Stimulated activated CD4-positive, alpha-beta T cell treated with anti-CD3 and anti-CD28 coated beads, Interleukin-12 subunit alpha, Interleukin-12 subunit beta, amount 100 ng/mL, for 4 hours (primary cell): ENCODE results near the gene KRT76.

ENCODE experiments used
- DNase-seq: peaks from one replicate; pipeline ENCODE4 v3.0.0-alpha.2; 2020

KRT76 gene

GRCh38 chr12:52813203-52813819, 36.2 kb upstream of the KRT76 start:
- no peak for DNase-seq

- no peak for DNase-seq
Measured at GRCh38 chr12:52812749-52813148, 35.6 kb upstream of the KRT76 start.

DNA sequence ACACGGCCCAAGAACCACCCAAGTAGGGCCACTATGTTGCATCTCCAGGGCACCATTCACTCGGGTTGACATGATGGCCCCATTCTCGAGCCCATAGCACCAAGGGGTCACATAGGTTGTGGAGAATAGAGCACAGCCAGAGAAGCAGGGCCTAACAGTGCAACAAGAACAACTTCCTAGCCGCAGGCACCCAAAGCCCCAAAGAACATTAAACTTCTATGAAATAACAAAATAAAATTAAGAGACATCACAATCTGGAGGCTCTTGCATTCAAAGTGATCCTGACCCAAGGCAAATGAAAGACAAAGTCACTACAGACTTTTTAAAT, 34.9 kb upstream of the KRT76 start:
- no peak for DNase-seq

GRCh38 chr12:52811191-52812072, 34.3 kb upstream of the KRT76 start:
- no peak for DNase-seq

DNA sequence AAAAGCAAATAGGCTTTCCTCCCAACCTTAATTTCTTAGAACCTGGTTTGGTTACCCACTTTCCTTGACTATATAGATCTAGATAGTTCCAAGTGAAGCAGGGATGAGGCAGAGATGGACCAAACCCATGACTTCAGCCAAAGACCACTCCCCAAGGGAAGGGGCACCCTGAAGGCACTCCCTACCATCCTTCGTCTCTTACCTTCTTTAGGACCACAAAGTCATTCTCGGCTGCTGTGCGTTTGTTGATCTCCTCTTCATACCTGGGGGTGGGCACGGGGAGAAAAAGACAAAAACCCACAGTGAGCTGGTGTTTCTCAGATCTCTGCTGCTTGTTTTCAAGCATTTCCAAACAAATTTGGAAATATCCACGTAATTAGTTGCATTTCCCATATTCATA, 33.4 kb upstream of the KRT76 start:
- no peak for DNase-seq

DNA sequence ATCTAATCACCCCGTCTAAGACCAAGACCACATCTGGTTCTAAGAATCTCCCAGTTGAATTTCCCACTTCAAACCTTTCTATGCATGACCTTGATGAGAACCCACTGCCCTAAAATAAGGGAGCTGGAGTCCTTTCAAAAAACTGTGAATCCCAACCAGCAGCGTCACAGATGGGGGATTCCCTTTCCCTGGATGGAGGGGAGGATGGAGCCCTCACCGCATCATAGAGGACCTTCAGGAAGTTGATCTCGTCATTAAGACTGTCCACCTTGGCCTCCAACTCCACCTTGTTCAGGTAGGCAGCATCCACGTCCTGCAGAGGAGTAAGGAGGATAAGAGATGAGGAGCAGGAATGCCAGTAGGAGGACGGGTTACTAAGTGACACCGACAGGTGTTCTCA, 32.0 kb upstream of the KRT76 start:
- no peak for DNase-seq

DNA sequence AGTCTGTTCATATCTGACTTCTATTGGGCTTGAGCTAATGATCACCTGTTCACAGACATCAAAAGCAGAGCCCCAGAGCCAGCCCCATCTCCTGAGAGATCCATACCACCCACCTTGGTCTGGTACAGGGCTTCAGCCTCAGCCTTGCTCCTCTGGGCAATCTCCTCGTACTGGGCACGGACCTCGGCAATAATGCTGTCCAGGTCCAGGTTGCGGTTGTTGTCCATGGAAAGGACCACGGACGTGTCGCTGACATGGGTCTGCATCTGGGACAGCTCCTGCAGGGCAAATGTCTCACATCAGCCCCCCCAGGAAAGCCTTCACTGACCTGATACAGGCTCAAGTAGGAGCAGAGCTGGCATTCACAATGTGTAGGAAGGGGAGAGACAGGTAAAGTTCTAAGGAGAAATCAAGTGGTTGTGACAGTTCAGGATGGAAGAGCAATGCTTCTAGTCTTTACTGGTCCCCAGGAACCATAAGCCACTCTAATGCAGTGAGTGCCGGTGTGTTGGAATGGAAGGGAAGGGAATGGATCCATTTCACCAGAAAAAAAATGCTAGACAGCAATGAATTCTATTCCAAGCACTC, 31.5 kb upstream of the KRT76 start:
- DNase-seq, result no peak

GRCh38 chr12:52807544-52808470, 30.7 kb upstream of the KRT76 start:
- no peak for DNase-seq

DNA sequence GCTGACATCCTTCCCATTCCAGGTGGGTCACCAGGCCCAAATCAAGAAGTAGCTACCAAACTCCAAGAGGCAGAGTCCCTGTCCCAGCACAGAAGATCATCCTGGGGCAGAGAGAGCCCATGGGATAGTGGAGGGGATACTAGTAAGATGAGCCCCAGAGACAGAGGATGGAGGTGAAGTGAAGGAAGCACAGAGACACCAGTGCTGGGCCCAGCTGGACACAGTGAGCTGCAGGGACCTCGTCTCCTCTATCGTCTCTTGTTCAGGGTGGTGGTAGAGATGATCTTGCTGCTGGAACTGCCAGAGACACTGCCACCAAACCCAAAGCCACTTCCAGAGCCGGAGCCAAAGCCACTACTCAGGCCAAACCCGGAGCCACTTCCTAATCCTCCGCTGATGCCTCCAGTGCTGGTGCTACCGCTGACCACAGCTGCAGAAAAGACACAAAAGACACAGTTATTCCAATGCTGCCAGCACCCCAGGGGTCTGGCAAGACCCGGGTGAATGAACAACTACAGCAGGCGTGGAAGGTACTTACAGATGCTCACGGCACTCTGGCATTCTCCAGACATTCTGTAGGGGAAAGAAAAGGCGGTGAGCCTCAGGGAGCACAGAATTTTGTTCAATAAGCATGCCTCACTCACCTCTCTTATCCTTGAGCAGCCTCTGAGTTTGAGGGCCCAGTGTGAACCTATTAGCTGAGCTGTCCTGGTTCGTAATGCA, 29.8 kb upstream of the KRT76 start:
- DNase-seq, result no peak

DNA sequence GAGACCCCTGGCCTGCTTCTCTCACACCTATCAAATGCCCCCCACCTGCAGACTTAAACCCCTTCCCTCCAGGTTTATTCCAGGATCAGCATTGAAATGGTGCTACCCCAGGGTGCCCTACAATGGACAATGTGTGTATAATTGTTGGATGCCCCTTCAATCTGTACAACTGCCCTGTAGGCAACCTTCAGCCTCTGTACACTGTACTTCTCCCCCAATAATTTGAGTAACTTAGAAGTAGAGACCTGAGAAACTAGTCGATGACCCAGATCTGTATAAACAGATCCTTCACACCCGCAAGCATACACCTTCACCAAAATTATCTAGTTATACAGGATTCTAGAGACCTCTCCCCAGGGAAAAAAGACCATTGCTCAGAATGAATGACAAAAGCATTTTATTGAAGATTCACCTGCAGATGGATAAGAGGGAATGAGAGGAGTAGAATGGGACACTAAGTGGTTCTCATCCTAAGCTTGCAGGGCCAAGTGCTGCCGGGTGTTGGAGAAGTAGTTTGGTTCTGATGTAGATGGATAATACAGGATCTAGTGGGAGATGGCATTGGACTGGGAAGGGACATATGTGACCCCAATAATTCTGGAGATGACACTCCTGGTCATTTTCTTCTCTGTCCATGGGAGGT, 29.1 kb upstream of the KRT76 start:
- DNase-seq, result no peak

GRCh38 chr12:52805739-52806138, 28.6 kb upstream of the KRT76 start:
- no peak for DNase-seq

DNA sequence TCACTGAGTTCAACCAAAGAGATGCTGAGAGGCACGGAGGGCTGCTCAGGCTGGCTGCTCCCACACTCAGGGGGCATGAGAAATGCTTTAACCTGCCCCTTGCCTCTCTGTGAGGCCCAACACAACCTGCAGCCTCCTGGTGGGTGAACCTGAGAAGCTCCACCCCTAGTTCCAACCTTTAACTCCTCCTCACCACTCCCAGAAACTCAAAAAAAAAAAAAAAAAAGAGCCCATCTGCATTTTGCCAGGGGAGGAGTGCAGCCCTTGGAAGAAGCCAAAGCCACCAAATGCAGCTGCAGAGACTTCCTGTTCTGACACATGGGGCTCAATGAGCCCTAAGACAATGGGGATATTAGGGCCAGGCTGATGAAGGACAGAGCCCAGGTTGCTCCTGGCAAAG, 27.9 kb upstream of the KRT76 start:
- no peak for DNase-seq

- no peak for DNase-seq
Measured at GRCh38 chr12:52802442-52802841, 25.3 kb upstream of the KRT76 start.

GRCh38 chr12:52801773-52802172, 24.6 kb upstream of the KRT76 start:
- DNase-seq, result no peak

- no peak for DNase-seq
Measured at GRCh38 chr12:52800259-52800917, 23.2 kb upstream of the KRT76 start.

DNA sequence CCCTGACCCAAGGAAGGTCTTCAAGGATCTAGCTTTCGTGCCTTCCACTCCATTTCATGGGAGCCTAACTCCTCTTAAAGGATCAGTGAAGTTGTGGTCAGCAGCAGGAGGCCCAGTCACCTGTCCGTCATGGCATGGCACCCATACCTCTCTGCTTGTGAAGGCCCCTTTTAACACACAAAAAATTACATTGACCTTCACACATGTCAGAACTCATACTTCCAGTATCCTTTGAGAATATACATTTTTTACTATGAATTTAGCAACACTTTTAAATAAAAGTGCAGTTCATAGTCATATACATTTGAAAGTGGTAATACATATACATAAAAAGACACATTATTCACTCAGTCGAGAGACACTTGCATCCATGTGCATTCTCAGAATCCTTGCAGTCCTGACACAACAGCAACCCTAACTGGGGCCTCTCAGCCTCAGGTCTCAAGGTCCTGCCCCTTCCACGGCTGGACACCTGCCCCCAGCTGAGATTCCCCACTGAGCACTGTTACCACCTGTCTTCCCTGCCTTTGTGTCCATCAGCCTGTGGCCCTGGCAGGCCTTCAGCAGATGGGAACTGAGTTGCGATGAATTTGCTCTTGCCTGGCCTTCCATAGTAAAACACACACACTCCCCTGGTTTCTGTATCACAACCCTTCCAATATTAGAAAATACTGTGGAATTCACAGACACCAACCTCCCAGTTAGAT, 22.5 kb upstream of the KRT76 start:
- no peak for DNase-seq

GRCh38 chr12:52798671-52799504, 21.7 kb upstream of the KRT76 start:
- DNase-seq, result no peak

- no peak for DNase-seq
Measured at GRCh38 chr12:52798003-52798670, 21.0 kb upstream of the KRT76 start.

GRCh38 chr12:52797529-52797894, 20.4 kb upstream of the KRT76 start:
- no peak for DNase-seq
